ENCODE data around the gene TMEM158.

The TMEM158 gene

GRCh38 chr3:45215466-45215865 lies 10.6 kb downstream of the TMEM158 start:
- TF ChIP-seq POLR2AphosphoS5 (IDR thresholded peaks at IDR 0.05; ENCODE audit: low read depth) (no peak), REST (IDR thresholded peaks at IDR 0.05; ENCODE audit: insufficient replicate concordance, low read depth) (no peak), SPI1 (IDR thresholded peaks at IDR 0.05; ENCODE audit: borderline replicate concordance, low read depth) (no peak), CTCF (IDR thresholded peaks at IDR 0.05; ENCODE audit: insufficient read depth, low read length) (no peak), GABPA (IDR thresholded peaks at IDR 0.05; ENCODE audit: low read depth) (no peak)
- Histone ChIP-seq H3K4me3 (replicated peaks; ENCODE audit: insufficient read depth, low read length) (no peak overlapping the region), H3K27ac (replicated peaks) (no peak overlapping the region), H3K27me3 (ENCODE audit: insufficient read depth, poor library complexity, severe bottlenecking) (no peaks in the 10 kb centered on the region)
- DNase-seq (ENCODE audit: low read depth in 1 of 2, low spot score in 1 of 2) = no peak

- TF ChIP-seq SPI1 (IDR thresholded peaks at IDR 0.05; ENCODE audit: borderline replicate concordance, low read depth) = no peak
- no peak for TF ChIP-seq GABPA (IDR thresholded peaks at IDR 0.05; ENCODE audit: low read depth)
- no peak for TF ChIP-seq POLR2AphosphoS5 (IDR thresholded peaks at IDR 0.05; ENCODE audit: low read depth)
- TF ChIP-seq REST (IDR thresholded peaks at IDR 0.05; ENCODE audit: insufficient replicate concordance, low read depth) = no peak
- no peak for TF ChIP-seq CTCF (IDR thresholded peaks at IDR 0.05; ENCODE audit: insufficient read depth, low read length)
- Histone ChIP-seq H3K4me3 (replicated peaks; ENCODE audit: insufficient read depth, low read length) (no peak overlapping the region), H3K27ac (replicated peaks) (no peak overlapping the region), H3K27me3 (ENCODE audit: insufficient read depth, poor library complexity, severe bottlenecking) (no peaks in the 10 kb centered on the region)
- DNase-seq (ENCODE audit: low read depth in 1 of 2, low spot score in 1 of 2) = no peak
Observed at GRCh38 chr3:45214061-45214680, 11.9 kb downstream of the TMEM158 start.

GRCh38 chr3:45212095-45212468 lies 14.0 kb downstream of the TMEM158 start:
- peak; percentile 29 to 79 for DNase-seq (ENCODE audit: low read depth in 1 of 2, low spot score in 1 of 2)

More at GRCh38 chr3:45212095-45212468, 14.0 kb downstream of the TMEM158 start:
- no peak overlapping the region for H3K4me3 ChIP-seq (replicated peaks; ENCODE audit: insufficient read depth, low read length)
- TF ChIP-seq SPI1 (IDR thresholded peaks at IDR 0.05; ENCODE audit: borderline replicate concordance, low read depth) = no peak
- TF ChIP-seq GABPA (IDR thresholded peaks at IDR 0.05; ENCODE audit: low read depth) = no peak
- no peak for TF ChIP-seq REST (IDR thresholded peaks at IDR 0.05; ENCODE audit: insufficient replicate concordance, low read depth)
- TF ChIP-seq POLR2AphosphoS5 (IDR thresholded peaks at IDR 0.05; ENCODE audit: low read depth) = no peak
- no peak for TF ChIP-seq CTCF (IDR thresholded peaks at IDR 0.05; ENCODE audit: insufficient read depth, low read length)
- H3K27me3 ChIP-seq (ENCODE audit: insufficient read depth, poor library complexity, severe bottlenecking) = no peaks in the 10 kb centered on the region
- H3K27ac ChIP-seq (replicated peaks) = peak overlapping the region; percentile 36
